Osteocyte (in vitro differentiated cells): ENCODE results near the gene SLCO3A1. TPM values are rescaled to one million over a fixed set of nuclear protein-coding genes. Genes with fewer than 3 reads are reported as not detected.

Source experiments
- DNase-seq: peaks from one replicate; pipeline ENCODE4 v3.0.0; 2021; ENCODE audit warnings: mixed read lengths; ENCODE audit not compliant: unreplicated experiment; ENCODE audit errors: extremely low spot score
- H3K27ac Mint-ChIP-seq: one replicate; pipeline ENCODE4 v1.8.0; 2021; ENCODE audit warnings: mild to moderate bottlenecking, mixed read lengths; ENCODE audit not compliant: unreplicated experiment
- H3K27me3 Mint-ChIP-seq: one replicate; pipeline ENCODE4 v1.8.0; 2021; ENCODE audit warnings: mixed read lengths; ENCODE audit not compliant: unreplicated experiment
- H3K36me3 Mint-ChIP-seq: one replicate; pipeline ENCODE4 v1.8.0; 2021; ENCODE audit warnings: mixed read lengths; ENCODE audit not compliant: unreplicated experiment
- H3K4me1 Mint-ChIP-seq: one replicate; pipeline ENCODE4 v1.8.0; 2021; ENCODE audit warnings: mixed read lengths; ENCODE audit not compliant: unreplicated experiment
- H3K4me3 Mint-ChIP-seq: one replicate; pipeline ENCODE4 v1.8.0; 2021; ENCODE audit warnings: mild to moderate bottlenecking, moderate library complexity, mixed read lengths; ENCODE audit not compliant: unreplicated experiment
- H3K9me3 Mint-ChIP-seq: one replicate; pipeline ENCODE4 v1.8.0; 2021; ENCODE audit warnings: mixed read lengths; ENCODE audit not compliant: unreplicated experiment
- CTCF ChIP-seq: fragments of 200-600 bp; sonication (generic); IDR thresholded peaks from 2 replicates; pipeline ENCODE4 v1.5.0; 2021; ENCODE audit warnings: antibody characterized with exemption, mild to moderate bottlenecking, moderate library complexity
- total RNA-seq: library from RNA; stranded (reverse); gene quantifications from 2 replicates; pipeline ENCODE4 v1.2.1, GENCODE V29; 2021

SLCO3A1 gene
- total RNA-seq, 1 donor from 2014 or later, result 1.3 TPM

- H3K36me3 Mint-ChIP-seq, result no peaks in the 10 kb centered on the region
- DNase-seq, result no peak
- H3K4me3 Mint-ChIP-seq, result no peak overlapping the region
- peaks cover 4% of the 10 kb centered on the region for H3K9me3 Mint-ChIP-seq
- H3K4me1 Mint-ChIP-seq, result no peaks in the 10 kb centered on the region
- no peak for TF ChIP-seq CTCF
- H3K27me3 Mint-ChIP-seq, result no peaks in the 10 kb centered on the region
- H3K27ac Mint-ChIP-seq, result no peak overlapping the region
Observed at GRCh38 chr15:91917686-91918360, 64.3 kb downstream of the SLCO3A1 start.

- no peak for DNase-seq
- H3K4me1 Mint-ChIP-seq, result no peaks in the 10 kb centered on the region
- no peaks in the 10 kb centered on the region for H3K36me3 Mint-ChIP-seq
- H3K9me3 Mint-ChIP-seq, result peaks cover 4% of the 10 kb centered on the region
- H3K27ac Mint-ChIP-seq, result no peak overlapping the region
- no peaks in the 10 kb centered on the region for H3K27me3 Mint-ChIP-seq
- H3K4me3 Mint-ChIP-seq, result no peak overlapping the region
- TF ChIP-seq CTCF, result no peak
Observed at GRCh38 chr15:91919014-91919534, 65.6 kb downstream of the SLCO3A1 start.

- no peak for DNase-seq
- TF ChIP-seq CTCF, result no peak
- no peaks in the 10 kb centered on the region for H3K4me1 Mint-ChIP-seq
- no peak overlapping the region for H3K27ac Mint-ChIP-seq
- no peaks in the 10 kb centered on the region for H3K27me3 Mint-ChIP-seq
- H3K9me3 Mint-ChIP-seq, result peaks cover 4% of the 10 kb centered on the region
- no peak overlapping the region for H3K4me3 Mint-ChIP-seq
- H3K36me3 Mint-ChIP-seq, result no peaks in the 10 kb centered on the region
Observed at GRCh38 chr15:91921188-91921842, 67.8 kb downstream of the SLCO3A1 start.

- no peaks in the 10 kb centered on the region for H3K27me3 Mint-ChIP-seq
- peaks cover 3% of the 10 kb centered on the region for H3K4me1 Mint-ChIP-seq
- H3K9me3 Mint-ChIP-seq, result peaks cover 4% of the 10 kb centered on the region
- H3K27ac Mint-ChIP-seq, result no peak overlapping the region
- no peak overlapping the region for H3K4me3 Mint-ChIP-seq
- TF ChIP-seq CTCF, result no peak
- no peak for DNase-seq
- no peaks in the 10 kb centered on the region for H3K36me3 Mint-ChIP-seq
Observed at GRCh38 chr15:91921843-91922198, 68.3 kb downstream of the SLCO3A1 start.
